Ishikawa (cell line): ENCODE results near the gene SOCS3.

Experiments
- EP300 ChIP-seq: IDR thresholded peaks from 2 replicates; pipeline ENCODE4 v1.6.1; 2012; ENCODE audit warnings: borderline replicate concordance
- NFIC ChIP-seq: IDR thresholded peaks from 2 replicates; pipeline ENCODE4 v1.6.1; 2012
- REST ChIP-seq: IDR thresholded peaks from 2 replicates; pipeline ENCODE4 v1.6.1; 2012; ENCODE audit warnings: low read depth, mild to moderate bottlenecking
- TAF1 ChIP-seq: IDR thresholded peaks from 2 replicates; pipeline ENCODE4 v1.6.1; 2012; ENCODE audit warnings: low read depth, mild to moderate bottlenecking
- TEAD4 ChIP-seq: IDR thresholded peaks from 2 replicates; pipeline ENCODE4 v1.6.1; 2012
- YY1 ChIP-seq: IDR thresholded peaks from 2 replicates; pipeline ENCODE4 v1.6.1; 2012; ENCODE audit warnings: low read depth
- ZBTB7A ChIP-seq: IDR thresholded peaks from 2 replicates; pipeline ENCODE4 v1.6.1; 2012; ENCODE audit warnings: low read depth

- no peak for TF ChIP-seq YY1
- TF ChIP-seq ZBTB7A, result no peak
- no peak for TF ChIP-seq TEAD4
- TF ChIP-seq REST, result no peak
- TF ChIP-seq EP300, result no peak
- no peak for TF ChIP-seq NFIC
- TF ChIP-seq TAF1, result no peak
Measured at GRCh38 chr17:78323826-78324390, 36.0 kb downstream of the SOCS3 start.
